HEK293 (cell line): ENCODE data around the gene ARRB2.

Experiments used
- CTCF ChIA-PET: fragments of 350-600 bp; formaldehyde crosslinking; extraction: SDS; loops from one replicate; lab custom pipeline; 2021; ENCODE audit warnings: antibody characterized with exemption; lab: Yijun Ruan, JAX
- POLR2A ChIA-PET: fragments of 300-600 bp; formaldehyde crosslinking; extraction: SDS; loops from one replicate; lab custom pipeline; 2020; ENCODE audit warnings: antibody characterized with exemption, inconsistent platforms; lab: Yijun Ruan, JAX
- H3K27ac ChIP-seq: fragments of 200-500 bp; sonication (Bioruptor generic); 2 replicates; pipeline ENCODE4 v1.5.1; 2014; ENCODE audit warnings: low read depth, low read length, control low read depth, inconsistent platforms; ENCODE audit errors: extremely low read depth
- H3K36me3 ChIP-seq, 2 experiments: fragments of 200-500 bp in 1 of 2; sonication (Bioruptor generic) in 1 of 2; 1 replicate in 1 of 2; 2 replicates in 1 of 2; pipeline ENCODE4 v1.5.1; 2014 to 2017; ENCODE audit warnings: inconsistent platforms in 2 of 2, low read length in 2 of 2; ENCODE audit not compliant: control insufficient read depth in 2 of 2, insufficient read depth in 1 of 2
- H3K4me1 ChIP-seq: fragments of 200-500 bp; sonication (Bioruptor generic); 2 replicates; pipeline ENCODE4 v1.5.1; 2014; ENCODE audit warnings: mild to moderate bottlenecking, low read length, inconsistent platforms; ENCODE audit not compliant: control insufficient read depth, insufficient read depth
- H3K4me3 ChIP-seq: 2 replicates; pipeline ENCODE4 v1.5.1; 2011; ENCODE audit warnings: low read depth, mild to moderate bottlenecking, control low read depth, low read length, moderate library complexity
- H3K9me3 ChIP-seq: fragments of 200-500 bp; sonication (Bioruptor generic); 2 replicates; pipeline ENCODE4 v1.5.1; 2014; ENCODE audit warnings: low read depth, low read length, inconsistent platforms; ENCODE audit not compliant: control insufficient read depth, insufficient read depth
- GLIS2 ChIP-seq: fragments of 450-650 bp; formaldehyde crosslinking; IDR thresholded peaks from 2 replicates; pipeline ENCODE4 v1.5.1; 2016; ENCODE audit warnings: missing biosample characterization, missing genetic modification characterization
- IKZF3 ChIP-seq: fragments of 450-650 bp; IDR thresholded peaks from 2 replicates; pipeline ENCODE4 v1.5.0; 2018; ENCODE audit warnings: missing biosample characterization, mild to moderate bottlenecking, missing genetic modification characterization, moderate library complexity
- KLF1 ChIP-seq: fragments of 450-650 bp; formaldehyde crosslinking; IDR thresholded peaks from 2 replicates; pipeline ENCODE4 v1.5.1; 2016; ENCODE audit warnings: missing biosample characterization, missing genetic modification characterization
- KLF10 ChIP-seq: fragments of 450-650 bp; IDR thresholded peaks from 2 replicates; pipeline ENCODE4 v1.5.1; 2018; ENCODE audit warnings: missing biosample characterization, mild to moderate bottlenecking, missing genetic modification characterization
- OSR2 ChIP-seq: fragments of 450-650 bp; formaldehyde crosslinking; IDR thresholded peaks from 2 replicates; pipeline ENCODE4 v1.5.1; 2016; ENCODE audit warnings: missing biosample characterization, missing genetic modification characterization
- PBX3 ChIP-seq: sonication (generic); formaldehyde crosslinking; IDR thresholded peaks from 2 replicates; pipeline ENCODE4 v1.8.1; 2022; ENCODE audit warnings: mild to moderate bottlenecking, moderate library complexity, missing genetic modification reagents
- PRDM1 ChIP-seq: fragments of 450-650 bp; formaldehyde crosslinking; IDR thresholded peaks from 2 replicates; pipeline ENCODE4; 2016; ENCODE audit warnings: missing biosample characterization, missing genetic modification characterization
- PRDM6 ChIP-seq: fragments of 450-650 bp; formaldehyde crosslinking; IDR thresholded peaks from 2 replicates; pipeline ENCODE4 v1.5.1; 2017; ENCODE audit warnings: missing biosample characterization, missing genetic modification characterization
- SCRT1 ChIP-seq: fragments of 450-650 bp; formaldehyde crosslinking; IDR thresholded peaks from 2 replicates; pipeline ENCODE4 v1.5.1; 2016; ENCODE audit warnings: missing biosample characterization, missing genetic modification characterization, borderline replicate concordance
- SETDB1 ChIP-seq: IDR thresholded peaks from one replicate; pipeline ENCODE4 v1.6.1; 2017; ENCODE audit warnings: mild to moderate bottlenecking, low read length, moderate library complexity, mixed read lengths; ENCODE audit not compliant: insufficient read length
- ZBTB44 ChIP-seq: fragments of 450-650 bp; IDR thresholded peaks from 2 replicates; pipeline ENCODE4 v1.5.1; 2018; ENCODE audit warnings: missing biosample characterization, mild to moderate bottlenecking, missing genetic modification characterization
- ZFHX2 ChIP-seq: fragments of 450-650 bp; formaldehyde crosslinking; conservative IDR thresholded peaks from 2 replicates; pipeline ENCODE4 v1.5.1; 2016; ENCODE audit warnings: missing biosample characterization, missing genetic modification characterization
- ZNF10 ChIP-seq: fragments of 450-650 bp; formaldehyde crosslinking; IDR thresholded peaks from 2 replicates; pipeline ENCODE4 v1.5.1; 2017; ENCODE audit warnings: missing biosample characterization, missing genetic modification characterization
- ZNF155 ChIP-seq: fragments of 450-650 bp; formaldehyde crosslinking; IDR thresholded peaks from 2 replicates; pipeline ENCODE4 v1.5.1; 2016; ENCODE audit warnings: missing biosample characterization, missing genetic modification characterization
- ZNF157 ChIP-seq: fragments of 450-650 bp; formaldehyde crosslinking; IDR thresholded peaks from 2 replicates; pipeline ENCODE4 v1.5.1; 2016; ENCODE audit warnings: missing biosample characterization, missing genetic modification characterization
- ZNF174 ChIP-seq: fragments of 450-650 bp; formaldehyde crosslinking; IDR thresholded peaks from 2 replicates; pipeline ENCODE4 v1.5.0; 2017; ENCODE audit warnings: missing biosample characterization, mild to moderate bottlenecking, missing genetic modification characterization
- ZNF223 ChIP-seq: fragments of 450-650 bp; formaldehyde crosslinking; IDR thresholded peaks from 2 replicates; pipeline ENCODE4 v1.5.1; 2016; ENCODE audit warnings: missing biosample characterization, missing genetic modification characterization
- ZNF239 ChIP-seq: fragments of 450-650 bp; formaldehyde crosslinking; IDR thresholded peaks from 2 replicates; pipeline ENCODE4 v1.5.1; 2016; ENCODE audit warnings: missing biosample characterization, missing genetic modification characterization
- ZNF24 ChIP-seq: fragments of 450-650 bp; formaldehyde crosslinking; IDR thresholded peaks from 2 replicates; pipeline ENCODE4 v1.5.1; 2016; ENCODE audit warnings: missing biosample characterization, missing genetic modification characterization
- ZNF324 ChIP-seq: fragments of 450-650 bp; formaldehyde crosslinking; IDR thresholded peaks from 2 replicates; pipeline ENCODE4 v1.5.1; 2016; ENCODE audit warnings: missing biosample characterization, missing genetic modification characterization
- ZNF335 ChIP-seq: fragments of 450-650 bp; formaldehyde crosslinking; conservative IDR thresholded peaks from 2 replicates; pipeline ENCODE4 v1.5.1; 2016; ENCODE audit warnings: missing biosample characterization, missing genetic modification characterization
- ZNF366 ChIP-seq: fragments of 450-650 bp; formaldehyde crosslinking; conservative IDR thresholded peaks from 2 replicates; pipeline ENCODE4 v1.5.1; 2016; ENCODE audit warnings: missing biosample characterization, missing genetic modification characterization
- ZNF391 ChIP-seq: fragments of 450-650 bp; formaldehyde crosslinking; IDR thresholded peaks from 2 replicates; pipeline ENCODE4 v1.5.1; 2016; ENCODE audit warnings: low read depth, missing biosample characterization, missing genetic modification characterization, borderline replicate concordance
- ZNF548 ChIP-seq: fragments of 450-650 bp; formaldehyde crosslinking; IDR thresholded peaks from 2 replicates; pipeline ENCODE4 v1.5.1; 2016; ENCODE audit warnings: missing biosample characterization, missing genetic modification characterization
- ZNF561 ChIP-seq: fragments of 450-650 bp; IDR thresholded peaks from 2 replicates; pipeline ENCODE4 v1.5.1; 2018; ENCODE audit warnings: missing biosample characterization, missing genetic modification characterization, borderline replicate concordance
- ZNF585B ChIP-seq: fragments of 450-650 bp; formaldehyde crosslinking; IDR thresholded peaks from 2 replicates; pipeline ENCODE4 v1.5.1; 2016; ENCODE audit warnings: missing biosample characterization, missing genetic modification characterization
- ZNF629 ChIP-seq: fragments of 450-650 bp; formaldehyde crosslinking; IDR thresholded peaks from 2 replicates; pipeline ENCODE4 v1.5.1; 2017; ENCODE audit warnings: missing biosample characterization, missing genetic modification characterization
- ZNF658 ChIP-seq: fragments of 450-650 bp; formaldehyde crosslinking; IDR thresholded peaks from 2 replicates; pipeline ENCODE4; 2016; ENCODE audit warnings: missing biosample characterization, missing genetic modification characterization
- ZNF677 ChIP-seq: fragments of 450-650 bp; IDR thresholded peaks from 2 replicates; pipeline ENCODE4 v1.5.0; 2018; ENCODE audit warnings: missing biosample characterization, mild to moderate bottlenecking, missing genetic modification characterization, moderate library complexity
- ZSCAN18 ChIP-seq: fragments of 450-650 bp; formaldehyde crosslinking; IDR thresholded peaks from 2 replicates; pipeline ENCODE4 v1.5.1; 2016; ENCODE audit warnings: missing biosample characterization, missing genetic modification characterization
- ZSCAN30 ChIP-seq: fragments of 450-650 bp; IDR thresholded peaks from 2 replicates; pipeline ENCODE4 v1.5.1; 2018; ENCODE audit warnings: missing biosample characterization, mild to moderate bottlenecking, missing genetic modification characterization, moderate library complexity

The ARRB2 gene

GRCh38 chr17:4709794-4710692 lies at the start of gene ARRB2:
Gene ARRB2 (plus strand): TSS chr17:4710632. CDS start chr17:4710722, 90 bp downstream.
- ChIA-PET CTCF (interaction anchor here (0.6 to 2.3 kb wide), 18 partner anchors 11 to 363 kb away, joined by 3 to 16 read pairs (median 4); no protein-coding TSS in a partner anchor), POLR2A (interaction anchor here (0.6 to 2.9 kb wide), 20 partner anchors 9 to 567 kb away, joined by 3 to 24 read pairs (median 4); partner anchors contain the start of genes CXCL16, CYB5D2, MED11 and PFN1)
- Histone ChIP-seq H3K4me3 (peak within 1 kb of the TSS; percentile 51), H3K36me3 (peaks cover 0 to 7% of the 10 kb centered on the region in 2 experiments; a peak in 2 of 3 replicates), H3K27ac (peak within 1 kb of the TSS; percentile 84), H3K4me1 (peaks cover 5% of the 10 kb centered on the region; the same call in 1 of the 2 replicates), H3K9me3 (no peaks in the 10 kb centered on the region)
- TF ChIP-seq KLF1 (tag by site-specific recombination) (no peak), ZNF391 (peak; percentile 64; the same call in 1 of the 2 replicates), ZBTB44 (tag by site-specific recombination) (no peak), ZNF324 (tag by site-specific recombination) (peak; percentile 80), ZNF548 (no peak), ZNF223 (tag by site-specific recombination) (no peak), IKZF3 (tag by site-specific recombination) (peak; percentile 97), ZNF561 (tag by site-specific recombination) (no peak; the same call in none of the 2 replicates), ZNF155 (tag by site-specific recombination) (no peak), SETDB1 (no peak), ZNF658 (tag by site-specific recombination) (no peak), ZNF335 (tag by site-specific recombination) (peak; percentile 78), PRDM1 (tag by site-specific recombination) (no peak), ZNF239 (tag by site-specific recombination) (no peak), PRDM6 (tag by site-specific recombination) (no peak), ZNF24 (tag by site-specific recombination) (peak; percentile 87), ZNF585B (tag by site-specific recombination) (no peak), ZNF629 (tag by site-specific recombination) (peak; percentile 72), ZNF157 (tag by site-specific recombination) (no peak), ZSCAN18 (tag by site-specific recombination) (no peak), OSR2 (peak; percentile 30; the same call in 1 of the 2 replicates), ZNF677 (tag by site-specific recombination) (no peak), GLIS2 (tag by site-specific recombination) (peak; percentile 100), ZNF10 (tag by site-specific recombination) (peak; percentile 65; the same call in 1 of the 2 replicates), ZSCAN30 (tag by site-specific recombination) (no peak; the same call in 1 of the 2 replicates), ZNF174 (tag by site-specific recombination) (no peak), ZNF366 (tag by site-specific recombination) (peak; percentile 97), SCRT1 (tag by site-specific recombination) (no peak), PBX3 (CRISPR knock-in tag) (no peak), KLF10 (tag by site-specific recombination) (peak; percentile 22; the same call in 1 of the 2 replicates), ZFHX2 (tag by site-specific recombination) (peak; percentile 98)
